SK-N-SH (cell line): Measurements from ENCODE around the gene SPDL1. TPM values are rescaled to one million over a fixed set of nuclear protein-coding genes. Genes with fewer than 3 reads are reported as not detected.

ENCODE experiments used
- CTCF ChIA-PET: fragments of 300-600, 350-600 bp; formaldehyde crosslinking; extraction: SDS; loops from one replicate; lab custom pipeline; 2021; lab: Yijun Ruan, JAX
- POLR2A ChIA-PET: fragments of 350-600 bp; sonication (Branson Sonifier 250); formaldehyde crosslinking; extraction: SDS; loops from one replicate; lab custom pipeline; 2020; ENCODE audit warnings: antibody characterized with exemption, inconsistent platforms; lab: Yijun Ruan, JAX
- DNase-seq: peaks from one replicate; pipeline ENCODE4 v3.0.0; 2012
- H2AFZ ChIP-seq: fragments of 200-600 bp; sonication (generic); 2 replicates; pipeline ENCODE4 v1.8.1; 2016; ENCODE audit warnings: antibody characterized with exemption, mild to moderate bottlenecking, low read depth
- H3F3A ChIP-seq: fragments of 200-600 bp; sonication (generic); replicated peaks from 2 replicates; pipeline ENCODE3; 2016; ENCODE audit warnings: antibody characterized with exemption, mild to moderate bottlenecking; ENCODE audit not compliant: insufficient read depth
- H3K27ac ChIP-seq, 2 experiments: fragments of 200-500 bp in 1 of 2; fragments of 200-600 bp in 1 of 2; sonication (Bioruptor generic) in 1 of 2; sonication (generic), shearing (Covaris generic) in 1 of 2; 2 replicates each; pipeline versions ENCODE4 v1.5.1 to v1.6.1; 2014 to 2016; ENCODE audit warnings: low read depth in 2 of 2, inconsistent platforms in 1 of 2, low read length in 1 of 2, mild to moderate bottlenecking in 1 of 2, mixed read lengths in 1 of 2
- H3K27me3 ChIP-seq: fragments of 200-600 bp; sonication (generic), shearing (Covaris generic); 2 replicates; pipeline ENCODE4 v1.6.1; 2016; ENCODE audit warnings: mixed run types; ENCODE audit not compliant: insufficient read depth
- H3K36me3 ChIP-seq, 2 experiments: fragments of 200-500 bp in 1 of 2; fragments of 200-600 bp in 1 of 2; sonication (Bioruptor generic) in 1 of 2; sonication (generic) in 1 of 2; replicated peaks in 1 of 2; 2 replicates each; pipeline versions ENCODE3 to v1.5.1; 2014 to 2016; ENCODE audit warnings: low read length in 1 of 2, mild to moderate bottlenecking in 1 of 2; ENCODE audit not compliant: insufficient read depth in 2 of 2, control insufficient read depth in 1 of 2
- H3K4me1 ChIP-seq, 2 experiments: fragments of 200-500 bp in 1 of 2; fragments of 200-600 bp in 1 of 2; sonication (Bioruptor generic) in 1 of 2; sonication (generic), shearing (Covaris generic) in 1 of 2; 2 replicates each; pipeline versions ENCODE4 v1.5.1 to v1.6.1; 2014 to 2016; ENCODE audit warnings: low read depth in 1 of 2, low read length in 1 of 2, mixed run types in 1 of 2; ENCODE audit not compliant: insufficient read depth in 2 of 2, control insufficient read depth in 1 of 2
- H3K4me2 ChIP-seq: fragments of 200-600 bp; sonication (generic), shearing (Covaris generic); 2 replicates; pipeline ENCODE4 v1.6.1; 2017; ENCODE audit warnings: mixed run types
- H3K4me3 ChIP-seq, 2 experiments: fragments of 200-500 bp in 1 of 2; fragments of 200-600 bp in 1 of 2; sonication (Bioruptor generic) in 1 of 2; sonication (generic), shearing (Covaris generic) in 1 of 2; 2 replicates each; pipeline versions ENCODE4 v1.5.1 to v1.8.1; 2014 to 2016; ENCODE audit warnings: low read depth in 2 of 2, inconsistent platforms in 1 of 2, low read length in 1 of 2, mild to moderate bottlenecking in 1 of 2, mixed read lengths in 1 of 2, moderate library complexity in 1 of 2
- H3K79me2 ChIP-seq: fragments of 200-600 bp; sonication (generic); 2 replicates; pipeline ENCODE4 v1.8.1; 2017; ENCODE audit warnings: mild to moderate bottlenecking; ENCODE audit not compliant: insufficient read depth
- H3K9ac ChIP-seq: fragments of 200-600 bp; sonication (generic); 2 replicates; pipeline ENCODE4 v1.6.1; 2017; ENCODE audit warnings: mixed run types
- H3K9me2 ChIP-seq: fragments of 200-600 bp; sonication (generic); 2 replicates; pipeline ENCODE4 v1.6.1; 2017; ENCODE audit warnings: mixed run types
- H3K9me3 ChIP-seq: fragments of 200-600 bp; sonication (generic); 2 replicates; pipeline ENCODE4 v1.6.1; 2017; ENCODE audit warnings: mixed run types, mild to moderate bottlenecking, moderate library complexity
- H4K20me1 ChIP-seq: fragments of 200-600 bp; sonication (generic); 2 replicates; pipeline ENCODE4 v1.6.1; 2017; ENCODE audit warnings: mild to moderate bottlenecking, mixed run types; ENCODE audit not compliant: insufficient read depth
- CHD2 ChIP-seq: fragments of 150-350 bp; IDR thresholded peaks from 2 replicates; pipeline ENCODE4 v1.6.1; 2018; ENCODE audit warnings: low read length; ENCODE audit not compliant: partially characterized antibody
- CTCF ChIP-seq: fragments of 200-600 bp; sonication (generic); IDR thresholded peaks from 2 replicates; pipeline ENCODE4 v1.6.1; 2017; ENCODE audit warnings: antibody characterized with exemption, mild to moderate bottlenecking, moderate library complexity
- EP300 ChIP-seq, 2 experiments: IDR thresholded peaks; 2 replicates each; pipeline versions ENCODE4 v1.4.0 to v1.6.1; 2012; ENCODE audit warnings: borderline replicate concordance in 1 of 2, low read depth in 1 of 2, low read length in 1 of 2
- EZH2phosphoT487 ChIP-seq: fragments of 200-600 bp; sonication (generic); IDR thresholded peaks from 2 replicates; pipeline ENCODE4 v1.6.1; 2017; ENCODE audit warnings: low read depth, mixed run types, mild to moderate bottlenecking, antibody characterized with exemption, moderate library complexity, borderline replicate concordance
- FOSL2 ChIP-seq: IDR thresholded peaks from 2 replicates; pipeline ENCODE4 v1.4.0; 2012; ENCODE audit warnings: low read depth, mild to moderate bottlenecking, moderate library complexity, borderline replicate concordance
- GABPA ChIP-seq: IDR thresholded peaks from 2 replicates; pipeline ENCODE4 v1.4.0; 2012; ENCODE audit warnings: low read depth, mild to moderate bottlenecking
- MXI1 ChIP-seq: IDR thresholded peaks from 2 replicates; pipeline ENCODE4 v1.6.1; 2012; ENCODE audit warnings: mild to moderate bottlenecking, low read depth, low read length, improper control_type of control experiment
- RCOR1 ChIP-seq: fragments of 150-350 bp; IDR thresholded peaks from 2 replicates; pipeline ENCODE4 v1.6.1; 2017; ENCODE audit warnings: antibody characterized with exemption, low read length
- RFX5 ChIP-seq: IDR thresholded peaks from 2 replicates; pipeline ENCODE4 v1.6.1; 2012; ENCODE audit warnings: mild to moderate bottlenecking, improper control_type of control experiment, low read length
- RXRA ChIP-seq: IDR thresholded peaks from 2 replicates; pipeline ENCODE4 v1.4.0; 2012; ENCODE audit warnings: low read depth, mild to moderate bottlenecking, borderline replicate concordance
- TAF1 ChIP-seq: IDR thresholded peaks from 2 replicates; pipeline ENCODE4 v1.6.1; 2012; ENCODE audit warnings: low read depth, mild to moderate bottlenecking, low read length, moderate library complexity, borderline replicate concordance
- TCF12 ChIP-seq: IDR thresholded peaks from 2 replicates; pipeline ENCODE4 v1.4.0; 2012
- YY1 ChIP-seq: IDR thresholded peaks from 2 replicates; pipeline ENCODE4 v1.4.0; 2012; ENCODE audit warnings: low read depth, mild to moderate bottlenecking
- whole genome bisulfite sequencing: methylation state at CpG from one replicate; pipeline ENCODE4 v1.1.6; 2017; ENCODE audit warnings: low lambda C conversion rate; 5-methylcytosine and 5-hydroxymethylcytosine counted together
- polyA plus RNA-seq, 3 experiments: library from polyadenylated mRNA; depleted of rRNA; stranded (reverse); fragments of >200 nt; gene quantifications; 2 replicates each; pipeline ENCODE4 v1.2.3, GENCODE V29; 2012
- TF ChIP-seq, protein P1 (sequence below): IDR thresholded peaks from 2 replicates; pipeline ENCODE4 v1.4.0; 2012; ENCODE audit warnings: low read depth, borderline replicate concordance
- TF ChIP-seq, protein P2 (sequence below): IDR thresholded peaks from 2 replicates; pipeline ENCODE4 v1.4.0; 2012; ENCODE audit warnings: low read depth, borderline replicate concordance
- TF ChIP-seq, protein P3 (sequence below): fragments of 150-350 bp; IDR thresholded peaks from 2 replicates; pipeline ENCODE4 v1.6.1; 2016; ENCODE audit warnings: mild to moderate bottlenecking, low read depth, low read length

SPDL1 gene
- polyA plus RNA-seq, 1 of the 3 experiments (the other 2 are of a cell fraction) = 45.1 TPM

DNA sequence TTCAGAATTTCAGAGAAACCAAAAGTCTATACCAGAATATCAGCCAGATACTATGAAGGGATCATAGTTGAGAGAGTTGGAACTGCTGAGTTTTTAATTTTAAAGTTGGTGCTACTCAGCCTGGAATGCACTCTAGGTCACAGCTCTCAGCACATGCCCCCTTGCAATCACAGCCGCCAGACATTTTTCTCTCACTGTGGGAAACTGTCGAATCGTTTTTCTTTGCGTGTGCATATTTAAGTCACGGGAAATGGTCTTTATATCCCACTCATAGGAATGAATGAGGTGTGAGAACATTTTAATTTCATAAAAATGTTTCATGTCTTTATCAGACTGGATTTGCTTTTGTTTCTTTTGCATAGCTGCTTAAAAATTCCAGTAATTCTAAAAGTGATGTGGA lies 12.2 kb upstream of the SPDL1 start:
- no peak overlapping the region for H2AFZ ChIP-seq
- H3K4me2 ChIP-seq = no peak overlapping the region

More for the DNA sequence above, 12.2 kb upstream of the SPDL1 start:
- Histone ChIP-seq H3F3A (peaks cover 12% of the 10 kb centered on the region), H3K27ac (no peak overlapping the region), H3K4me3 (no peak overlapping the region), H3K36me3 (no peaks in the 10 kb centered on the region), H3K4me1 (0 out of 4 replicates have a peak, but pooled peaks cover 0 to 10% of the 10 kb centered on the region in 2 experiments), H3K9me2 (no peaks in the 10 kb centered on the region), H3K27me3 (no peaks in the 10 kb centered on the region), H3K9me3 (no peaks in the 10 kb centered on the region), H3K79me2 (no peaks in the 10 kb centered on the region), H4K20me1 (no peaks in the 10 kb centered on the region), H3K9ac (no peak overlapping the region)
- DNase-seq = no peak
- CTCF ChIA-PET = interaction anchor here (1.2 to 1.5 kb wide), 2 partner anchors 10 to 11 kb away, joined by 3 to 8 read pairs; no protein-coding TSS in a partner anchor
- 91% methylated on average over 5 of the region's 5 CpGs for WGBS
- POLR2A ChIA-PET = no interaction called here
- TF ChIP-seq, protein P1, sequence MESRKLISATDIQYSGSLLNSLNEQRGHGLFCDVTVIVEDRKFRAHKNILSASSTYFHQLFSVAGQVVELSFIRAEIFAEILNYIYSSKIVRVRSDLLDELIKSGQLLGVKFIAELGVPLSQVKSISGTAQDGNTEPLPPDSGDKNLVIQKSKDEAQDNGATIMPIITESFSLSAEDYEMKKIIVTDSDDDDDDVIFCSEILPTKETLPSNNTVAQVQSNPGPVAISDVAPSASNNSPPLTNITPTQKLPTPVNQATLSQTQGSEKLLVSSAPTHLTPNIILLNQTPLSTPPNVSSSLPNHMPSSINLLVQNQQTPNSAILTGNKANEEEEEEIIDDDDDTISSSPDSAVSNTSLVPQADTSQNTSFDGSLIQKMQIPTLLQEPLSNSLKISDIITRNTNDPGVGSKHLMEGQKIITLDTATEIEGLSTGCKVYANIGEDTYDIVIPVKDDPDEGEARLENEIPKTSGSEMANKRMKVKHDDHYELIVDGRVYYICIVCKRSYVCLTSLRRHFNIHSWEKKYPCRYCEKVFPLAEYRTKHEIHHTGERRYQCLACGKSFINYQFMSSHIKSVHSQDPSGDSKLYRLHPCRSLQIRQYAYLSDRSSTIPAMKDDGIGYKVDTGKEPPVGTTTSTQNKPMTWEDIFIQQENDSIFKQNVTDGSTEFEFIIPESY = no peak
- TF ChIP-seq RCOR1 = no peak
- TF ChIP-seq EP300 (IDR thresholded peaks at IDR 0.05; ENCODE audit: borderline replicate concordance in 1 of 2, low read depth in 1 of 2, low read length in 1 of 2) = no peak
- TF ChIP-seq FOSL2 = no peak
- TF ChIP-seq, protein P2, sequence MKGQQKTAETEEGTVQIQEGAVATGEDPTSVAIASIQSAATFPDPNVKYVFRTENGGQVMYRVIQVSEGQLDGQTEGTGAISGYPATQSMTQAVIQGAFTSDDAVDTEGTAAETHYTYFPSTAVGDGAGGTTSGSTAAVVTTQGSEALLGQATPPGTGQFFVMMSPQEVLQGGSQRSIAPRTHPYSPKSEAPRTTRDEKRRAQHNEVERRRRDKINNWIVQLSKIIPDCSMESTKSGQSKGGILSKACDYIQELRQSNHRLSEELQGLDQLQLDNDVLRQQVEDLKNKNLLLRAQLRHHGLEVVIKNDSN = no peak
- no peak for TF ChIP-seq EZH2phosphoT487
- no peak for TF ChIP-seq GABPA
- no peak for TF ChIP-seq TCF12
- TF ChIP-seq YY1 = no peak
- TF ChIP-seq CTCF = no peak
- TF ChIP-seq, protein P3, sequence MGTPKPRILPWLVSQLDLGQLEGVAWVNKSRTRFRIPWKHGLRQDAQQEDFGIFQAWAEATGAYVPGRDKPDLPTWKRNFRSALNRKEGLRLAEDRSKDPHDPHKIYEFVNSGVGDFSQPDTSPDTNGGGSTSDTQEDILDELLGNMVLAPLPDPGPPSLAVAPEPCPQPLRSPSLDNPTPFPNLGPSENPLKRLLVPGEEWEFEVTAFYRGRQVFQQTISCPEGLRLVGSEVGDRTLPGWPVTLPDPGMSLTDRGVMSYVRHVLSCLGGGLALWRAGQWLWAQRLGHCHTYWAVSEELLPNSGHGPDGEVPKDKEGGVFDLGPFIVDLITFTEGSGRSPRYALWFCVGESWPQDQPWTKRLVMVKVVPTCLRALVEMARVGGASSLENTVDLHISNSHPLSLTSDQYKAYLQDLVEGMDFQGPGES = no peak
- no peak for TF ChIP-seq RFX5
- no peak for TF ChIP-seq CHD2
- TF ChIP-seq RXRA = no peak
- no peak for TF ChIP-seq TAF1
- no peak for TF ChIP-seq MXI1
